ENCODE measurements around the gene DLG1.
"Not testable (repeated sequence)": the region's sequence is repeated elsewhere in the genome, so short reads cannot be mapped to it uniquely, and the experiment has no call there.

The DLG1 gene

DNA sequence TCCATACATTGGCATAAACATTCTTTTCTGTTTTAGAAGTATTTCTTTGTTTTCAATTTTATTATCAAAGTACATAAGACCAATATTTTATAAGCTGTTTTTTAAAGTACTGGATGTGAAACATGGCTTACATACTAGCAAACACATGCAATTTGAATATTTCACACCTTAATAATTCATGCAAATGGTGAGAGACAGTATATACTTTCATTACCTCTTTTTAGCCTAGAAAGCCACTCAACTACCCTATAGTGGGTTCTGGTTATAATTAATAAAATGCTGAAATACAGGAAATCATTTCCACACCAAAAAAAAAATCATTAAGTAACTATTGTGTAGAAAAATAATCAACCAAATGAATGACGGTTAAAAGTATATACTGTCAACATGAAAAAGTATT lies 230.3 kb downstream of the DLG1 start:
- no peak for DNase-seq

DNA sequence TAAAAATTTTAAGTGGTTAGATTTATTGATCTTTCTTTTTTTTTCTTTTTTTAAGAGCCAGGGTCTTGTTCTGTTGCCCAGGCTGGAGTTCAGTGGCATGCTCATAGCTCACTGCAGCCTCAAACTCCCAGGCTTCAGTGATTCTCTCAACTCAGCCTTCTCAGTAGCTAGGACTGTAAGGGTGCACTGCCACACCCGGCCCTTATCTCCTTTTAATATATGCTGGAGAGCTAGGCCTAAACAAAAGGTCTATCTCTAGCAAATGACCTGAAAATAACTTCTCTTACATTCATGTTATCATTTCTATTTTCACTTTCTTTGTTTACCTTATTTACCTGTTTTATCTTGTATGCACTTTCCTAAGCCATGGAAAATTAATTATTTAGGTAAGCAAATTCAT lies 233.6 kb downstream of the DLG1 start:
- no peak for DNase-seq

DNA sequence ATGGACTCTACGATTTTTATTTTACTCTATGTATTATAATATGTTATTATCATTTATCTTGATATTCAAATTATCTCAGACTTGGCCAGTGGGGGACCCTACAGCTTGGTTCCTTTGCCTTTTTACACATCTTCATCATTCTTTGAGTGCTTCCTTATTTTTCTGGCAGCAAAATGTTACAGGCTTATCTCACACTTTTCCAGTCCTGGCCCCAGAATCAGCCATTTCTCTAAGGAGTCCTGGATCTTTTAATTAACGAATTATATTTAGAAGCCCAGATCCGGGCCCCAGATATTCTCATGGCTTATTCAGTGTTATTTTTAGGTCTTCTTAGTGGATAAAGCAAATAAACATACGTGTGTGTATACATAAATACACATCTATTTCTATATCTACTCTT lies 236.0 kb downstream of the DLG1 start:
- no peak for DNase-seq

- DNase-seq = not testable (repeated sequence)
These were observed 246.8 kb downstream of the DLG1 start for GRCh38 chr3:197051637-197052036.

DNA sequence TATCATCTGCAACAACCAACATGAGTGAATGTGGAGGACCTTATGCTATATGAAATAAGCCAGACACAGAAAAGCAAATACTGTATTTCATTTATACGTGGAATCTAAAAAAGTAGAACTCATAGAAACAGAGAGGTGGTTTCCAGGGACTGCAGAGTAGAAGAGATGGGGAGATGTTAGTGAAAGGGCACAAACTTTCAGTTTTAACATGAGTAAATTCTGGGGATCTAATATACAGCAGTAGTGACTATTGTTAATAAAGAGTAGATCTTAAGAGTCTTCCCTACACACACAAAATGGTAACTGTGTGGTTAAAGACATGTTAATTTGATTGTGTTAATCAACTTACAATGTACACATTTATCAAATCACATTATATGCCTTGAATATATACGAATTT lies 247.9 kb downstream of the DLG1 start:
- no peak for DNase-seq

DNA sequence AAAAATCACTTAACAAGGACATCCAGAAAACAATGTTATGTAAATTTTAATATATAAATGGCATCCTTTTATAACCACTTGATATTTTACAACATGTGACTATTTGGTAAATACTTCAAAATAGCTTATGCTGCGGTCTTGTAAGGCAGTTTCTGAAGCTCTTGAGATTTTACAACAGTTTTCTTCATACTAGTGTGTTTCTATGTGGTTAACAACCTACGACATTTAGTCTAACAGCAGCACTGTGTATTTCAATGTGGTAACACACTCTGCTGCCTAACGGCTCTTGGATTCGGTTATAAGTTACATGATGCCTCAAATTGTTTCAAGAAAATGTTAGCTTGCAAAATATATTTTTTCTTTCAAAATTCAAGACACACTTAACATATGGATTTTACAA lies 255.9 kb downstream of the DLG1 start:
- no peak for DNase-seq

- DNase-seq = no peak
These were observed 256.4 kb downstream of the DLG1 start for GRCh38 chr3:197041875-197042488.

DNA sequence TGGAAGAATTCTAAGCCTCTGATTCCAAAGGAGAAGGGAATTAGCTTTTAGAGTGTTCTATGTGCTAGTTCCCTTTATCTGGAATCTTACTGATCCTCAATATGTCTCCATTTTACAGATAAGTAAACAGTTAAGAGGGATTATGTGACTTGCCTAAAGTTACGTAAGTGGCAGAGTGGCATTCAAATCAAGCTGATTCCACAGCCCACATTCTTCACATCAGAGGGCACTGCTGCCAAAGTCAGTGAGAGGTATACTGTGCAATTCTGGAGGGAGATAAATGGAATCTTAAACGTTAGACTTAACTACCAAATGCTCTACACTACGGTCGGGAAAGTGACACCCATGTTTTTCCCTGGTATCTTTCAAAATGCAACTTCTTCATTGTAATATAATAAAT lies 257.8 kb downstream of the DLG1 start:
- no peak for DNase-seq

DNA sequence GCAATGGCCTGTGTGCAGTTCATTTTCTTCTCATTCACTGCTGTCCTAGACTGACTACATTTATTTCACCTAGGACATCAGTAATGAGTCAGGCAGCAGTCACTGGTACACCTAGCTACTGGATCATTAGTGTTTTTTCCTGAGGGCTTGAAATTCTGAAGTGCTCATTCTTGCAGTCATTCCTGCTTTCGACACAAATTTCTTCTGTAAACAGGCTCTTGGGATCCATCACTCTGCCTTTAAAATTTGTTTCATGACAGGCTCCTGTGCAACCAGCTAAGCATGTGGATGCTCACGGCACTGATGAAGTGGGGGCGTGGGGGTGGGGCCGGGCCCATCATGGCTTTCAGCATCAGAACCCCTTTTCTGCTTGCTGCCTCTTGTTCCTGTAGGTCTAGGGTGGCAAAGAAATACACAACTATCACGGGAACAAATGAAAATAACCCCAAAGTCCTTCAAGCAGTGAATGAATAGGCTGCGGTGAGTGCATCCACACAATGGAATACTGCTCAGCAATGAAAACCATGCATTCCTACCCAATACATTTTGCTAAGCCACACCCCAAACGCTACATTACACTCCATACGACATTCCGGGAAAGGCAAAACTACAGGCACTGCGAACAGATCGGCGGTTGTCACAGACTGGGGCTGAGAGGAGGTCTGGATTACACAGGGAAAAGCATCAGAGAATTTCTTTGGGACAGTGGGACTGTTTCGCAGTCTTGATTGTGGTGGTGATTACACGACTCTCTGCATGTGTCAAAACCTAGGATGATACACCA lies 259.5 kb downstream of the DLG1 start:
- DNase-seq = no peak

GRCh38 chr3:197035577-197035976 lies 262.8 kb downstream of the DLG1 start:
- no peak for DNase-seq

GRCh38 chr3:197034778-197035177 lies 263.6 kb downstream of the DLG1 start:
- not testable (repeated sequence) for DNase-seq

GRCh38 chr3:197033764-197034163 lies 264.6 kb downstream of the DLG1 start:
- not testable (repeated sequence) for DNase-seq

DNA sequence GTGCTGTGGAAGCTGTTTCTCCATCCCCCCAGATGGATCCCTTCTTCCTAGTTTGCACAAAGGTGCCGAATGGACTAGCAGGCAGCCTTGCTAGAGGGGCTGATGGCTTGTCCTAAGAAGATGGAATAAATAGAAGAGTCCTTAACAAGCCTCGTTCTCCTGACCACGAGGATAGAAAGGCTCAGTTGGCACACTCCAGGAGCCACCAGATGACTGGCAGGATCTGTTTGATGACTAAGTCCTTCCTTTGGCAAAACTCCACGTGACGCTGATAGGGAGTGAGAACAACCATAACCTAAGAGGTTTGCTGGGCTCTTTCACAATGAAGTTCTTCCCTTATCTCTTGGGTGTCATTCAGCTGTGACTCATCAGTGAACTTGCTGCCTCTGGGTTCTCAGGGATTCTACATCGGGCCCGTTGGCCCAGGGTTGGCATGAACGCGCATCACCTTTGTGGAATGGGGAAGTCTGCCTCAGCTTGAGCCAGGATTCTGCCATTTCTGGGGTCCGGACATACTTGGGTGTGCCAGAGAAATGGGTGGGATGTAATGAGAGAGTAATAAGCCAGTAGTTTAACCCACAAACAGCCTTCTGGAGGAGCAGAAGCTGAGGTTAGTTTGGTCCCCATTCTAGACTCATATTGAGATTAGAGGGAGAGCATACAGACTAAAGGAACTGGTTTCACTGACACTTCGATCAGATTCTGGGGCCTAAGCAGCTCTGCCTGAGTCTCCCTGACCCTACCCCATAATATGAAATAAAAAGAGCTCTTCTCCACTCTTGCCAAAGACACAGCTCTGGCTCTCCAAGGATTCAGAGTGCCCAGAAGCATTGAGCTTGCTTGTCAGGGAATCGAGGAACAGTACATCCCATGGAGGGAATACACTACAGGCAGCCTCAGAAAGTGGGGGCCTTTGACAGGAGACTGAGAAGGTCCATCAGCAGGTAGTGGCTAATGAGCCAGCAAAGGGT lies 266.8 kb downstream of the DLG1 start:
- no peak for DNase-seq

- DNase-seq = no peak
These were observed 267.8 kb downstream of the DLG1 start for GRCh38 chr3:197030379-197031314.

- DNase-seq = peak; percentile 29 to 73 (median 62)
These were observed 268.8 kb downstream of the DLG1 start, which contains the start of gene MELTF for GRCh38 chr3:197029511-197030167. TSS of gene MELTF (minus strand) at chr3:197029817. CDS start at chr3:197029702, 115 bp downstream.

- peak in 1 of 6 experiments; percentile 43 for DNase-seq
These were observed 269.5 kb downstream of the DLG1 start for GRCh38 chr3:197028728-197029510.

DNA sequence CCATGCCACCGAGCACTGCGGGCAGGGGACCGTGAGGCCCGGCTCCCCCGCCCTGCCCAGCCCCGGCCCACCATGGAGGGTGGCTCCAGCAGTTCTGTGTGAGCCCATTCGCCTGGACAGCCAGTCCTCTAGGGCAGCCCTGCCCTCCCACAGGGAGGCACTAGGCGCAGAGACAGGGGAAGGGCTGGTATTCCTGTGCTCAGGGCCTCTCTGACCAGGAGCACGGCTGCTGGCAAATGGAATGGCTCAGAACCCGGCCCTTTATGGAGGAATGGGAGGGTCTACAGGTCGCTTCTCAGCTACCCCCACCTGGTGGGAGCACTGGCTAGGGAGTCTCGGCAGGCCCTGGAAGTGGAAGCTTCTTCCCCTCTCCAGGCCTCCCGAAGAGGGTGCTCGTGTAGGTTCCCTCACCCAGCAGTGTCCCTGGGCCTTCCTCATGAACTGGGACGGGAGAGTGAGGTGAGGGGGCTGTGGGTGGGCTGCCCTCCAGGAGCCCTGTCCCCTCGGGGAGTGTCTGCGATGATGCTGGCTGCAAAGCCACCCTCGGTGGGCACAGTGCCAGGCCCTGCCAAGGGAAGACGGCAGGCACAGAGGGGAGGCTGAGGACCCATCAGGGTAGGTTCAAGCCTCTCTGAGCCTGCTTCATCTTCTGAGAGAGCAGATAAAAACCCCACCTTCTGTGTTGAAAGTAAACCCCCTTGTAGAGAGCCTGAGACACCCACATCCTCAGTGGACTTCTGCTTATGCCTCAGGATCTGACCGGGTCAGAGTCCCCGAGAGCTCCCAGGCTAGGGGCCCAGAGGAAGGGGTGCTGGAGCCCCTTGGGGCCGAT lies 270.3 kb downstream of the DLG1 start:
- peak in 1 of 6 experiments; percentile 35 for DNase-seq

GRCh38 chr3:197027151-197027895 lies 271.1 kb downstream of the DLG1 start:
- DNase-seq = no peak

GRCh38 chr3:197026481-197026866 lies 271.9 kb downstream of the DLG1 start:
- DNase-seq = no peak
